HEK293 (cell line): Measurements from ENCODE around the gene MAP2.

Experiments
- HOXC10 ChIP-seq: sonication (generic); formaldehyde crosslinking; IDR thresholded peaks from 2 replicates; pipeline ENCODE4 v1.8.1; 2023; ENCODE audit warnings: mild to moderate bottlenecking, missing genetic modification reagents
- KLF7 ChIP-seq: fragments of 450-650 bp; formaldehyde crosslinking; IDR thresholded peaks from 2 replicates; pipeline ENCODE4 v1.5.1; 2016; ENCODE audit warnings: missing biosample characterization, missing genetic modification characterization, borderline replicate concordance
- SP2 ChIP-seq: fragments of 450-650 bp; formaldehyde crosslinking; IDR thresholded peaks from 2 replicates; pipeline ENCODE4 v1.5.1; 2016; ENCODE audit warnings: missing biosample characterization, missing genetic modification characterization
- SP3 ChIP-seq: fragments of 450-650 bp; formaldehyde crosslinking; IDR thresholded peaks from 2 replicates; pipeline ENCODE4 v1.5.1; 2016; ENCODE audit warnings: missing biosample characterization, missing genetic modification characterization
- ZNF76 ChIP-seq: fragments of 450-650 bp; formaldehyde crosslinking; IDR thresholded peaks from 2 replicates; pipeline ENCODE4; 2016; ENCODE audit warnings: low read depth, missing biosample characterization, missing genetic modification characterization, borderline replicate concordance
- TF ChIP-seq, protein P1 (sequence below): fragments of 450-650 bp; formaldehyde crosslinking; IDR thresholded peaks from 2 replicates; pipeline ENCODE4 v1.5.1; 2016; ENCODE audit warnings: missing biosample characterization, missing genetic modification characterization
- TF ChIP-seq, protein P2 (sequence below): fragments of 450-650 bp; formaldehyde crosslinking; IDR thresholded peaks from 2 replicates; pipeline ENCODE4 v1.5.1; 2016; ENCODE audit warnings: missing biosample characterization, missing genetic modification characterization
- TF ChIP-seq, protein P3 (sequence below): fragments of 450-650 bp; formaldehyde crosslinking; IDR thresholded peaks from 2 replicates; pipeline ENCODE4 v1.5.1; 2016; ENCODE audit warnings: missing biosample characterization, missing genetic modification characterization, low read depth

DNA sequence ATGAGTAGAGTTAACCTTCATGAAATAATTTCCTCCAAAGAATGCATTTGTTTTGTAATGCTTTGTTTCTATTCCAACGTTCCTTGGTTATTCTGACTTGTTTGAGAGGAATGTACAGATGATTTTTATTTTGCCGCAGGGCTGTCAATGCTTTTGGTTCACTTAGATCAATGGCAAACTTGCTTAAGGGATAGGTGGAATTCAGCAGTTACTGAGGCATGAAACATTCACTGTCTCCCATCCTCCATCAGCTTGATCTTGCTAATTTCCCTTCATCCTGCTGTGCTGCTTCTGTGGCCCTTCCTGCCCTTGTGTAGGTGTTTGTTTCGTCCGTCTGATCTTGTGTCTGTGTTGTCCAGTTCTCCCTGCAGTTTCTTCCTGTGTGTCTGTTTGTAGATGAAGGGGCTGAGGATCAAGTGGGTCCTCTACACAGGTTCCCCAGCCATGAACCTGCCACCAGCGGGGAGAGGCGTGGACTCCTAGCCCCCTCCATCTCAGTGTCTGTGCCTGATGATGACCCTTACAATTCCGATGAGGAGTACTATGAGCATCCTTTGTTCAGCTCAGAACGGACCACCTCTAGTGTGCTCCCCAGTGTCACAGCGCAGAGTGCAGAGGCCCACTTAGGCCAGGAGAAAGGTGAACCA, 263.6 kb downstream of the MAP2 start:
- TF ChIP-seq, protein P1, sequence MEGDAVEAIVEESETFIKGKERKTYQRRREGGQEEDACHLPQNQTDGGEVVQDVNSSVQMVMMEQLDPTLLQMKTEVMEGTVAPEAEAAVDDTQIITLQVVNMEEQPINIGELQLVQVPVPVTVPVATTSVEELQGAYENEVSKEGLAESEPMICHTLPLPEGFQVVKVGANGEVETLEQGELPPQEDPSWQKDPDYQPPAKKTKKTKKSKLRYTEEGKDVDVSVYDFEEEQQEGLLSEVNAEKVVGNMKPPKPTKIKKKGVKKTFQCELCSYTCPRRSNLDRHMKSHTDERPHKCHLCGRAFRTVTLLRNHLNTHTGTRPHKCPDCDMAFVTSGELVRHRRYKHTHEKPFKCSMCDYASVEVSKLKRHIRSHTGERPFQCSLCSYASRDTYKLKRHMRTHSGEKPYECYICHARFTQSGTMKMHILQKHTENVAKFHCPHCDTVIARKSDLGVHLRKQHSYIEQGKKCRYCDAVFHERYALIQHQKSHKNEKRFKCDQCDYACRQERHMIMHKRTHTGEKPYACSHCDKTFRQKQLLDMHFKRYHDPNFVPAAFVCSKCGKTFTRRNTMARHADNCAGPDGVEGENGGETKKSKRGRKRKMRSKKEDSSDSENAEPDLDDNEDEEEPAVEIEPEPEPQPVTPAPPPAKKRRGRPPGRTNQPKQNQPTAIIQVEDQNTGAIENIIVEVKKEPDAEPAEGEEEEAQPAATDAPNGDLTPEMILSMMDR, result no peak
- TF ChIP-seq SP2 (tag by site-specific recombination) (no peak), HOXC10 (CRISPR knock-in tag) (no peak), SP3 (tag by site-specific recombination) (no peak), ZNF76 (tag by site-specific recombination) (no peak), KLF7 (tag by site-specific recombination) (no peak)
- TF ChIP-seq, protein P2, sequence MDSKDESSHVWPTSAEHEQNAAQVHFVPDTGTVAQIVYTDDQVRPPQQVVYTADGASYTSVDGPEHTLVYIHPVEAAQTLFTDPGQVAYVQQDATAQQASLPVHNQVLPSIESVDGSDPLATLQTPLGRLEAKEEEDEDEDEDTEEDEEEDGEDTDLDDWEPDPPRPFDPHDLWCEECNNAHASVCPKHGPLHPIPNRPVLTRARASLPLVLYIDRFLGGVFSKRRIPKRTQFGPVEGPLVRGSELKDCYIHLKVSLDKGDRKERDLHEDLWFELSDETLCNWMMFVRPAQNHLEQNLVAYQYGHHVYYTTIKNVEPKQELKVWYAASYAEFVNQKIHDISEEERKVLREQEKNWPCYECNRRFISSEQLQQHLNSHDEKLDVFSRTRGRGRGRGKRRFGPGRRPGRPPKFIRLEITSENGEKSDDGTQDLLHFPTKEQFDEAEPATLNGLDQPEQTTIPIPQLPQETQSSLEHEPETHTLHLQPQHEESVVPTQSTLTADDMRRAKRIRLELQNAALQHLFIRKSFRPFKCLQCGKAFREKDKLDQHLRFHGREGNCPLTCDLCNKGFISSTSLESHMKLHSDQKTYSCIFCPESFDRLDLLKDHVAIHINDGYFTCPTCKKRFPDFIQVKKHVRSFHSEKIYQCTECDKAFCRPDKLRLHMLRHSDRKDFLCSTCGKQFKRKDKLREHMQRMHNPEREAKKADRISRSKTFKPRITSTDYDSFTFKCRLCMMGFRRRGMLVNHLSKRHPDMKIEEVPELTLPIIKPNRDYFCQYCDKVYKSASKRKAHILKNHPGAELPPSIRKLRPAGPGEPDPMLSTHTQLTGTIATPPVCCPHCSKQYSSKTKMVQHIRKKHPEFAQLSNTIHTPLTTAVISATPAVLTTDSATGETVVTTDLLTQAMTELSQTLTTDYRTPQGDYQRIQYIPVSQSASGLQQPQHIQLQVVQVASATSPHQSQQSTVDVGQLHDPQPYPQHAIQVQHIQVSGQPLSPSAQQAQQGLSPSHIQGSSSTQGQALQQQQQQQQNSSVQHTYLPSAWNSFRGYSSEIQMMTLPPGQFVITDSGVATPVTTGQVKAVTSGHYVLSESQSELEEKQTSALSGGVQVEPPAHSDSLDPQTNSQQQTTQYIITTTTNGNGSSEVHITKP, result no peak
- TF ChIP-seq, protein P3, sequence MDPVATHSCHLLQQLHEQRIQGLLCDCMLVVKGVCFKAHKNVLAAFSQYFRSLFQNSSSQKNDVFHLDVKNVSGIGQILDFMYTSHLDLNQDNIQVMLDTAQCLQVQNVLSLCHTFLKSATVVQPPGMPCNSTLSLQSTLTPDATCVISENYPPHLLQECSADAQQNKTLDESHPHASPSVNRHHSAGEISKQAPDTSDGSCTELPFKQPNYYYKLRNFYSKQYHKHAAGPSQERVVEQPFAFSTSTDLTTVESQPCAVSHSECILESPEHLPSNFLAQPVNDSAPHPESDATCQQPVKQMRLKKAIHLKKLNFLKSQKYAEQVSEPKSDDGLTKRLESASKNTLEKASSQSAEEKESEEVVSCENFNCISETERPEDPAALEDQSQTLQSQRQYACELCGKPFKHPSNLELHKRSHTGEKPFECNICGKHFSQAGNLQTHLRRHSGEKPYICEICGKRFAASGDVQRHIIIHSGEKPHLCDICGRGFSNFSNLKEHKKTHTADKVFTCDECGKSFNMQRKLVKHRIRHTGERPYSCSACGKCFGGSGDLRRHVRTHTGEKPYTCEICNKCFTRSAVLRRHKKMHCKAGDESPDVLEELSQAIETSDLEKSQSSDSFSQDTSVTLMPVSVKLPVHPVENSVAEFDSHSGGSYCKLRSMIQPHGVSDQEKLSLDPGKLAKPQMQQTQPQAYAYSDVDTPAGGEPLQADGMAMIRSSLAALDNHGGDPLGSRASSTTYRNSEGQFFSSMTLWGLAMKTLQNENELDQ (tag by site-specific recombination), result no peak
